Measurements from ENCODE around the gene TLK1. TPM values are rescaled to one million over a fixed set of nuclear protein-coding genes. Genes with fewer than 3 reads are reported as not detected.
A peak's percentile ranks its signal among the peaks of the same experiment; 100 is the strongest.

TLK1 gene
- total and polyA plus RNA-seq, 10 of the 15 experiments (the other 5 are each of a cell fraction or from before 2014, with no cell fraction given), result 25.1 to 126 (median 57.3) TPM

DNA sequence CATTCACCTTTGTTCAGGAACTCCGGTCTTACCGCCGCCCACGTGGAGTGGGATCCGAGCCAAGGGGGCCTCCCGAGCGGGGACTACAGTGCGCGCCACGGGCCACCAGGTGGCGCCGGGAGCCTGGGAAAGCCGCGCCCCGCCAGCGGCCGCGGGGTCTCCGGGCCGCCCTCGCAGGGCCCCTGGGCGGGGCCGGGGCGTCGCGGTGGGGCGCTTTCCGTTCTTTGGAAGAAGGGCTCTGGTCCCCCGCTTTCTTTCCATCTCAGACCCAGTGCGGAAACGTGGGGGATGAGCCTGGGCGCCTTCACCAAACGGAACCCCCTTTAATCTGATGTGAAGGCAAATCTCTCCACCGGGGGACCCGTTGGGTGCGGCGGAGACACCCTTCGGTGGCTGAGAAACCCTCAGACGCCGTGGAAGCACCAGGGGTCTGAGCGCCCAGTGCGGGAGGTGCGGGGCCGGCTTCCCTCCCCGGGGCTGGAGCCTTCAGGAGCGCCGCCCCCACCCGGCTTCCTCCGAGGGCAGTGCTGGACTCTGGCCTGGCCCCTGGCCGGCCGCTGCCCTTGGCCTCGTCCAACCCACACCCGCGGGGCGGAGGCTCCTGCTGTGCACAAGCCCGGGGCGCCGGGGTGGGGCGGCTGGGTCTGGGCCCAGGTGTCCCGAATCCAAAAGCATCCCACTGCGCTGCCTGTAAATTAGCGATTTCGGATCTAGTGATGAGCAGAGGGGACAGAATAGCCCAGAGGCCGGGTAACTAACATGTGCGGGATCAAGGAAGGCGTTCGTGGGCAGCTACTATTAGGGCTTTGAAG is 187.0 kb downstream of the TLK1 start:
- FAIRE-seq (no peak), ATAC-seq (peak; percentile 97), DNase-seq (ENCODE audit: low read depth, low spot score) (peak; percentile 64)
- H3K4me3 ChIP-seq, result peak overlapping the region; percentile 78
- SMC1A ChIA-PET (ENCODE audit: uncharacterized antibody, unreplicated experiment), result interaction anchor here (0.6 to 2.7 kb wide), 18 partner anchors 10 to 730 kb away, joined by 3 to 13 read pairs (median 4); partner anchors contain the start of genes GORASP2 and TLK1
- peaks cover 10% of the 10 kb centered on the region for H3K4me1 ChIP-seq (ENCODE audit: control insufficient read depth, insufficient read depth, low read length)
- peak overlapping the region; percentile 84 for H3K9ac ChIP-seq (ENCODE audit: control insufficient read depth, insufficient read depth, low read length)
- intact Hi-C loops (cut with micrococcal nuclease; ENCODE audit: unreplicated experiment), result loop anchor here (1.0 to 5.0 kb wide), 6 partner anchors 44 to 599 kb away; partner anchors contain the start of genes DCAF17, GORASP2 and METTL8
- peak overlapping the region; percentile 72 for H3K27ac ChIP-seq (ENCODE audit: control insufficient read depth, insufficient read depth)
- in situ Hi-C loops (cut with MboI), result loop anchor here (10.0 to 25.0 kb wide), 2 partner anchors 464 to 1131 kb away; partner anchors contain the start of genes DCAF17, DLX2 and METTL8
- POLR2A ChIA-PET, result interaction anchor here (0.5 to 1.8 kb wide), 4 partner anchors 44 to 558 kb away, joined by 3 to 9 read pairs (median 4); partner anchors contain the start of gene GORASP2
- 14% methylated on average over 53 of the region's 67 CpGs for WGBS (ENCODE audit: insufficient coverage, insufficient replicate concordance, low lambda C conversion rate, missing lambda C conversion rate)
- RAD21 ChIA-PET (ENCODE audit: unreplicated experiment), result interaction anchor here (0.5 to 3.8 kb wide), 15 partner anchors 18 to 1133 kb away, joined by 3 to 28 read pairs (median 3); partner anchors contain the start of gene GORASP2
- H3K36me3 ChIP-seq (ENCODE audit: control insufficient read depth in 2 of 2, insufficient read depth in 2 of 2, low read length in 1 of 2), result no peaks in the 10 kb centered on the region
- H3K4me2 ChIP-seq (ENCODE audit: control insufficient read depth, insufficient read depth), result peak overlapping the region; percentile 70
- H2AFZ ChIP-seq (ENCODE audit: control insufficient read depth, low read depth, low read length), result peak overlapping the region; percentile 94
- BruUV-seq (replicated peaks), result no TSS peak
- H4K20me1 ChIP-seq (ENCODE audit: control insufficient read depth, insufficient read depth), result no peaks in the 10 kb centered on the region
- no peaks in the 10 kb centered on the region for H3K9me3 ChIP-seq (replicated peaks; ENCODE audit: control insufficient read depth, insufficient read depth, low read length)
- no peaks in the 10 kb centered on the region for H3K27me3 ChIP-seq (replicated peaks in 1 of 2; ENCODE audit: control insufficient read depth in 2 of 2, insufficient read depth in 2 of 2, low read length in 1 of 2)
- CTCF ChIA-PET, result interaction anchor here (0.6 to 2.5 kb wide), 40 partner anchors 10 to 1154 kb away, joined by 3 to 46 read pairs (median 4); partner anchors contain the start of genes CYBRD1, DCAF17, GAD1 and GORASP2
- no peaks in the 10 kb centered on the region; the same call in 1 of the 2 replicates for H3K79me2 ChIP-seq (ENCODE audit: control insufficient read depth, insufficient read depth, low read length)
- TF ChIP-seq, protein P1, sequence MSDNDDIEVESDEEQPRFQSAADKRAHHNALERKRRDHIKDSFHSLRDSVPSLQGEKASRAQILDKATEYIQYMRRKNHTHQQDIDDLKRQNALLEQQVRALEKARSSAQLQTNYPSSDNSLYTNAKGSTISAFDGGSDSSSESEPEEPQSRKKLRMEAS (IDR thresholded peaks at IDR 0.05; ENCODE audit: low read depth, low read length), result peak; percentile 69; the same call in 1 of the 2 replicates
- TF ChIP-seq, protein P2, sequence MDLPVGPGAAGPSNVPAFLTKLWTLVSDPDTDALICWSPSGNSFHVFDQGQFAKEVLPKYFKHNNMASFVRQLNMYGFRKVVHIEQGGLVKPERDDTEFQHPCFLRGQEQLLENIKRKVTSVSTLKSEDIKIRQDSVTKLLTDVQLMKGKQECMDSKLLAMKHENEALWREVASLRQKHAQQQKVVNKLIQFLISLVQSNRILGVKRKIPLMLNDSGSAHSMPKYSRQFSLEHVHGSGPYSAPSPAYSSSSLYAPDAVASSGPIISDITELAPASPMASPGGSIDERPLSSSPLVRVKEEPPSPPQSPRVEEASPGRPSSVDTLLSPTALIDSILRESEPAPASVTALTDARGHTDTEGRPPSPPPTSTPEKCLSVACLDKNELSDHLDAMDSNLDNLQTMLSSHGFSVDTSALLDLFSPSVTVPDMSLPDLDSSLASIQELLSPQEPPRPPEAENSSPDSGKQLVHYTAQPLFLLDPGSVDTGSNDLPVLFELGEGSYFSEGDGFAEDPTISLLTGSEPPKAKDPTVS (IDR thresholded peaks at IDR 0.05; ENCODE audit: low read depth, low read length), result no peak
- TF ChIP-seq RB1 (IDR thresholded peaks at IDR 0.05; ENCODE audit: borderline replicate concordance) (peak; percentile 96; the same call in 1 of the 2 replicates), RUNX3 (IDR thresholded peaks at IDR 0.05; ENCODE audit: low read length) (peak; percentile 55), NR2C2 (IDR thresholded peaks at IDR 0.05; ENCODE audit: borderline replicate concordance, control insufficient read depth, insufficient read length, low read depth) (no peak), MYB (IDR thresholded peaks at IDR 0.05; ENCODE audit: borderline replicate concordance, low read depth, low read length) (0 out of 2 replicates have a peak, but pooled peaks have one; percentile 31)
- TF ChIP-seq, protein P3, sequence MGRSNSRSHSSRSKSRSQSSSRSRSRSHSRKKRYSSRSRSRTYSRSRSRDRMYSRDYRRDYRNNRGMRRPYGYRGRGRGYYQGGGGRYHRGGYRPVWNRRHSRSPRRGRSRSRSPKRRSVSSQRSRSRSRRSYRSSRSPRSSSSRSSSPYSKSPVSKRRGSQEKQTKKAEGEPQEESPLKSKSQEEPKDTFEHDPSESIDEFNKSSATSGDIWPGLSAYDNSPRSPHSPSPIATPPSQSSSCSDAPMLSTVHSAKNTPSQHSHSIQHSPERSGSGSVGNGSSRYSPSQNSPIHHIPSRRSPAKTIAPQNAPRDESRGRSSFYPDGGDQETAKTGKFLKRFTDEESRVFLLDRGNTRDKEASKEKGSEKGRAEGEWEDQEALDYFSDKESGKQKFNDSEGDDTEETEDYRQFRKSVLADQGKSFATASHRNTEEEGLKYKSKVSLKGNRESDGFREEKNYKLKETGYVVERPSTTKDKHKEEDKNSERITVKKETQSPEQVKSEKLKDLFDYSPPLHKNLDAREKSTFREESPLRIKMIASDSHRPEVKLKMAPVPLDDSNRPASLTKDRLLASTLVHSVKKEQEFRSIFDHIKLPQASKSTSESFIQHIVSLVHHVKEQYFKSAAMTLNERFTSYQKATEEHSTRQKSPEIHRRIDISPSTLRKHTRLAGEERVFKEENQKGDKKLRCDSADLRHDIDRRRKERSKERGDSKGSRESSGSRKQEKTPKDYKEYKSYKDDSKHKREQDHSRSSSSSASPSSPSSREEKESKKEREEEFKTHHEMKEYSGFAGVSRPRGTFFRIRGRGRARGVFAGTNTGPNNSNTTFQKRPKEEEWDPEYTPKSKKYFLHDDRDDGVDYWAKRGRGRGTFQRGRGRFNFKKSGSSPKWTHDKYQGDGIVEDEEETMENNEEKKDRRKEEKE (IDR thresholded peaks at IDR 0.05), result 0 out of 2 replicates have a peak, but pooled peaks have one; percentile 44
- TF ChIP-seq, protein P4, sequence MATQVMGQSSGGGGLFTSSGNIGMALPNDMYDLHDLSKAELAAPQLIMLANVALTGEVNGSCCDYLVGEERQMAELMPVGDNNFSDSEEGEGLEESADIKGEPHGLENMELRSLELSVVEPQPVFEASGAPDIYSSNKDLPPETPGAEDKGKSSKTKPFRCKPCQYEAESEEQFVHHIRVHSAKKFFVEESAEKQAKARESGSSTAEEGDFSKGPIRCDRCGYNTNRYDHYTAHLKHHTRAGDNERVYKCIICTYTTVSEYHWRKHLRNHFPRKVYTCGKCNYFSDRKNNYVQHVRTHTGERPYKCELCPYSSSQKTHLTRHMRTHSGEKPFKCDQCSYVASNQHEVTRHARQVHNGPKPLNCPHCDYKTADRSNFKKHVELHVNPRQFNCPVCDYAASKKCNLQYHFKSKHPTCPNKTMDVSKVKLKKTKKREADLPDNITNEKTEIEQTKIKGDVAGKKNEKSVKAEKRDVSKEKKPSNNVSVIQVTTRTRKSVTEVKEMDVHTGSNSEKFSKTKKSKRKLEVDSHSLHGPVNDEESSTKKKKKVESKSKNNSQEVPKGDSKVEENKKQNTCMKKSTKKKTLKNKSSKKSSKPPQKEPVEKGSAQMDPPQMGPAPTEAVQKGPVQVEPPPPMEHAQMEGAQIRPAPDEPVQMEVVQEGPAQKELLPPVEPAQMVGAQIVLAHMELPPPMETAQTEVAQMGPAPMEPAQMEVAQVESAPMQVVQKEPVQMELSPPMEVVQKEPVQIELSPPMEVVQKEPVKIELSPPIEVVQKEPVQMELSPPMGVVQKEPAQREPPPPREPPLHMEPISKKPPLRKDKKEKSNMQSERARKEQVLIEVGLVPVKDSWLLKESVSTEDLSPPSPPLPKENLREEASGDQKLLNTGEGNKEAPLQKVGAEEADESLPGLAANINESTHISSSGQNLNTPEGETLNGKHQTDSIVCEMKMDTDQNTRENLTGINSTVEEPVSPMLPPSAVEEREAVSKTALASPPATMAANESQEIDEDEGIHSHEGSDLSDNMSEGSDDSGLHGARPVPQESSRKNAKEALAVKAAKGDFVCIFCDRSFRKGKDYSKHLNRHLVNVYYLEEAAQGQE (IDR thresholded peaks at IDR 0.05; ENCODE audit: low read depth, low read length), result no peak; the same call in 1 of the 2 replicates
